ENCODE data around the gene SLC11A1.

- TF ChIP-seq CTCF (IDR thresholded peaks at IDR 0.05) (no peak), POLR2A (IDR thresholded peaks at IDR 0.05) (no peak)
Observed at GRCh38 chr2:218395456-218395825, 13.4 kb downstream of the SLC11A1 start.

Data from heart left ventricle (tissue), 13 donors.